IPS-18c (cell line): ENCODE results near the gene YTHDF2.
"Not testable (repeated sequence)": the region's sequence is repeated elsewhere in the genome, so short reads cannot be mapped to it uniquely, and the experiment has no call there.

Experiments
- H3K4me3 ChIP-seq: 2 replicates; pipeline ENCODE4 v1.7.0; 2013; ENCODE audit warnings: low read depth, mild to moderate bottlenecking, low read length, moderate library complexity; ENCODE audit not compliant: insufficient read depth
- H3K9me3 ChIP-seq: one replicate; pipeline ENCODE4 v1.6.1; 2013; ENCODE audit warnings: mild to moderate bottlenecking, low read length, moderate library complexity; ENCODE audit not compliant: control insufficient read depth, insufficient read depth

YTHDF2 gene

GRCh38 chr1:28736450-28737306 is at the start of gene YTHDF2:
YTHDF2 (plus strand) TSS chr1:28736940; CDS start chr1:28737121, 181 bp downstream.
- Histone ChIP-seq H3K9me3 (no peaks in the 10 kb centered on the region), H3K4me3 (peak within 1 kb of the TSS; percentile 94)

- H3K4me3 ChIP-seq, H3K9me3 ChIP-seq: not testable (repeated sequence)
These were observed 45.1 kb upstream of the YTHDF2 start for GRCh38 chr1:28691627-28692026.

GRCh38 chr1:28703629-28704028 is 33.1 kb upstream of the YTHDF2 start:
- H3K4me3 ChIP-seq, result no peak overlapping the region
- no peaks in the 10 kb centered on the region for H3K9me3 ChIP-seq

- Histone ChIP-seq H3K9me3 (no peaks in the 10 kb centered on the region), H3K4me3 (no peak overlapping the region)
These were observed 20.4 kb upstream of the YTHDF2 start for GRCh38 chr1:28716336-28716735.

- Histone ChIP-seq H3K9me3 (no peaks in the 10 kb centered on the region), H3K4me3 (no peak overlapping the region)
These were observed 18.6 kb upstream of the YTHDF2 start for GRCh38 chr1:28718166-28718565.

GRCh38 chr1:28718586-28719331 is 18.0 kb upstream of the YTHDF2 start:
- Histone ChIP-seq H3K9me3 (no peaks in the 10 kb centered on the region), H3K4me3 (no peak overlapping the region)

- Histone ChIP-seq H3K4me3 (no peak overlapping the region), H3K9me3 (no peaks in the 10 kb centered on the region)
These were observed 17.5 kb upstream of the YTHDF2 start for GRCh38 chr1:28719332-28719619.

- no peak overlapping the region for H3K4me3 ChIP-seq
- no peaks in the 10 kb centered on the region for H3K9me3 ChIP-seq
These were observed 16.4 kb upstream of the YTHDF2 start for GRCh38 chr1:28720376-28720775.

- not testable (repeated sequence) for H3K9me3 ChIP-seq, H3K4me3 ChIP-seq
These were observed 14.8 kb upstream of the YTHDF2 start for GRCh38 chr1:28721927-28722326.

- H3K4me3 ChIP-seq, H3K9me3 ChIP-seq: not testable (repeated sequence)
These were observed 11.4 kb upstream of the YTHDF2 start for GRCh38 chr1:28725365-28725764.

- Histone ChIP-seq H3K4me3 (peak overlapping the region; percentile 51), H3K9me3 (no peaks in the 10 kb centered on the region)
These were observed 735 bp upstream of the YTHDF2 start for GRCh38 chr1:28735961-28736449.

- Histone ChIP-seq H3K4me3 (peak overlapping the region; percentile 94), H3K9me3 (no peaks in the 10 kb centered on the region)
These were observed 780 bp downstream of the YTHDF2 start for GRCh38 chr1:28737307-28738132.

GRCh38 chr1:28740118-28740517 is 3.4 kb downstream of the YTHDF2 start:
- H3K9me3 ChIP-seq, result no peaks in the 10 kb centered on the region
- no peak overlapping the region for H3K4me3 ChIP-seq

GRCh38 chr1:28744184-28744583 is 7.4 kb downstream of the YTHDF2 start:
- Histone ChIP-seq H3K4me3 (no peak overlapping the region), H3K9me3 (no peaks in the 10 kb centered on the region)

- Histone ChIP-seq H3K9me3 (no peaks in the 10 kb centered on the region), H3K4me3 (no peak overlapping the region)
These were observed 9.0 kb downstream of the YTHDF2 start for GRCh38 chr1:28745653-28746173.

- no peaks in the 10 kb centered on the region for H3K9me3 ChIP-seq
These were observed 13.6 kb downstream of the YTHDF2 start for GRCh38 chr1:28750330-28750729.

GRCh38 chr1:28750771-28751294 is 14.1 kb downstream of the YTHDF2 start:
- not testable (repeated sequence) for H3K9me3 ChIP-seq, H3K4me3 ChIP-seq

More at GRCh38 chr1:28750330-28750729, 13.6 kb downstream of the YTHDF2 start:
- no peak overlapping the region for H3K4me3 ChIP-seq
